GM13976 (cell line): ENCODE measurements around the gene MED13L.

Source experiments
- DNase-seq: peaks from one replicate; pipeline ENCODE4 v3.0.0; 2012; ENCODE audit warnings: low spot score
- CTCF ChIP-seq: IDR thresholded peaks from 2 replicates; pipeline ENCODE4 v1.5.1; 2012; ENCODE audit warnings: borderline replicate concordance, mild to moderate bottlenecking; ENCODE audit not compliant: insufficient read depth; ENCODE audit errors: extremely low read depth, missing control alignments, control extremely low read depth
- in situ Hi-C: fragments of 300-500 bp; cut with MboI; formaldehyde crosslinking; loops from one replicate; pipeline ENCODE4 v1.12.0; 2022; ENCODE audit warnings: low sequenced_read_pairs, mixed read lengths, inconsistent platforms; ENCODE audit not compliant: unreplicated experiment

Gene MED13L

GRCh38 chr12:116166306-116166705, 111.2 kb downstream of the MED13L start:
- no peak for TF ChIP-seq CTCF
- no peak for DNase-seq

GRCh38 chr12:116165036-116165425, 112.5 kb downstream of the MED13L start:
- DNase-seq = no peak
- no peak for TF ChIP-seq CTCF
- in situ Hi-C loops = no loop called here

More at GRCh38 chr12:116166306-116166705, 111.2 kb downstream of the MED13L start:
- in situ Hi-C loops = no loop called here

GRCh38 chr12:116164250-116165035, 113.0 kb downstream of the MED13L start:
- TF ChIP-seq CTCF = no peak
- DNase-seq = no peak
- in situ Hi-C loops = no loop called here

GRCh38 chr12:116162071-116162470, 115.4 kb downstream of the MED13L start:
- DNase-seq = no peak
- no peak for TF ChIP-seq CTCF
- in situ Hi-C loops = no loop called here

GRCh38 chr12:116161588-116161987, 115.9 kb downstream of the MED13L start:
- no peak for TF ChIP-seq CTCF
- no peak for DNase-seq
- in situ Hi-C loops = no loop called here

- in situ Hi-C loops = no loop called here
Observed at GRCh38 chr12:116160883-116161458, 116.5 kb downstream of the MED13L start.

More at GRCh38 chr12:116160883-116161458, 116.5 kb downstream of the MED13L start:
- DNase-seq = no peak
- TF ChIP-seq CTCF = no peak
